T-helper 2 cell treated with Interferon-gamma antibody and Interleukin-4, amounts not matched to agents 100 ng/mL and 5 ng/mL, for 36 hours (primary cell): ENCODE results near the gene PDPK1. TPM values are rescaled to one million over a fixed set of nuclear protein-coding genes. Genes with fewer than 3 reads are reported as not detected.
"Not testable (repeated sequence)": the region's sequence is repeated elsewhere in the genome, so short reads cannot be mapped to it uniquely, and the experiment has no call there.

Experiments used
- intact Hi-C: fragments of 100-400 bp; cut with micrococcal nuclease; formaldehyde crosslinking; loops from one replicate; pipeline ENCODE4 v1.15.1; 2023
- total RNA-seq: library from RNA; stranded (reverse); gene quantifications from 2 replicates; pipeline ENCODE4 v1.2.3, GENCODE V29; 2022

PDPK1 gene
- total RNA-seq, 1 donor from 2014 or later: 47.1 TPM

DNA sequence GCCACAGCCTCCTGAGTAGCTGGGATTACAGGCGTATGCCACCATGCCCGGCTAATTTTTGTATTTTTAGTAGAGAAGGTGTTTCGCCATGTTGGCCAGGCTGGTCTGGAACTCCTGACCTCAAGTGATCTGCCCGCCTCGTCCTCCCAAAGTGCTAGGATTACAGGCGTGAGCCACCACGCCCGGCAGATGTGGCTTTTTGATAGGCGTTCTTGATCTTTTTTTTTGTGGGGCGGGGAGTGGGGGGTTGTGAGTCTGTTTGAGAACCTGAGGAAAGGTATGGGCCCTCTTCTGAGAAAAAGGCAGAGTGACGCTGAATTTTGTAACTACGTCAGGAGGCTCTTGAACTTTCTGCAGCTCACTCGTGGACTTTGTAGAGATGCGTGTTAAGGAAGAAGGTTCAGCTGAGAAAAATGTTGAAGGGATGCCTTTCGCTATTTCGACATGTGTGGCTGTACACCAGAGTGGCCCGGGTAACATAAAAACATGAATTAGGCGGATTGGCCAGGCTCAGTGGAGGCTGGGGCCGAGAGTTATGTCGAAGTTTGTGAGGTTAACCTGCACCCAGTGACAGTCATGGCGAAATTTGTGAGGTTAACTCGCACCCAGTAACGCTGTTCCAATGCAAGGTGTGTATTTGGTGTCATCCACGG is 1.5 kb downstream of the PDPK1 start:
- intact Hi-C loops: not testable (repeated sequence)

DNA sequence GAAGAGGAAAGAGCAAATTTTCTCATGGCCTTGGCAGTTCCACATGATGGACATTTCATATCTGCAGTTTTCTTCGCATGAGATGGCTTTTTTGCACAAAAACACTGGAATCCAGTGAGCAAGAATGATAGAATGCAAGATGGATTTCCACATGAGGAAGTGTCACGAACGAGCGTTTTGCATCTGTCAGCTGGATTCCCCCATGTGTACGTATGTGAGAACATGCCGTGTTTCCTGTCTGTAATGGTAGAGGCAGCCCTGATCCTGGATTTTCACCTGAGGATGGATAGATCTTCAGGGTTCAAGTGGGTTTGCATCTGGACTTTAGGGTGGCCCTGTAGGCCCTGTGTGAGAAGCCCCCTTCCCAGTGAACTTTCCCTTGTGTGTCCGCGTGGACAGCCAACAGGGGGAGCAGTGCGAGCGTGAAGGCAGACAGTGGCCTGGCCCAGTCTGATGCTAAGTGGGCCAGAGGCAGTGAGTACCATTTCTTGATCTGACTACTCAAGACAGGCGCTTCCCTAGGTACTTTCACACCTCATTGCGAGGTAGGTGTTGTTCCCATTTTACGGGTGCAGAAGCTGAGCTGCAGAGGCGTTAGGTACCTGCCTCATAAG is 2.1 kb downstream of the PDPK1 start:
- intact Hi-C loops: not testable (repeated sequence)

DNA sequence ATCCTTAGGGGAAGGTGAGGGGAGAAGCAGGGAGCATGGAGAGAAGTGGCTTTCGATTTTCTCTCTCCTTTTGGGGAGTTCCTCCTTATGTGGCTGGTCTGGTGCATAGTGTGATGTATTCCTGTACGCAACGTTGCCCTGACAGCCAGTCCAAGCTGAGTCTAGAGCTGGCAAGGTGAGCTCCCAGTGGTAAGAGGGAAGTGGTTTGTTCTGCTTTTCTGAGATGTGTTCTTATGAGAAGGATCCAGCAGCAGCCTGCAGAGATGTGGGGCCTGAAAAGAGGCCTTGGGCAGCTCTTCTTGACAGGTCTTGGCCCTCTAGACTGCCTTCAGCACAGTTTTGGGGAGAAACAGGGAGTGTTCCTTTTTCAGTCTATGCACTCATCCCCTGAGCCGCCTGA is 3.1 kb downstream of the PDPK1 start:
- intact Hi-C loops: not testable (repeated sequence)

- intact Hi-C loops: not testable (repeated sequence)
Observed at GRCh38 chr16:2541409-2541808, 3.6 kb downstream of the PDPK1 start.

DNA sequence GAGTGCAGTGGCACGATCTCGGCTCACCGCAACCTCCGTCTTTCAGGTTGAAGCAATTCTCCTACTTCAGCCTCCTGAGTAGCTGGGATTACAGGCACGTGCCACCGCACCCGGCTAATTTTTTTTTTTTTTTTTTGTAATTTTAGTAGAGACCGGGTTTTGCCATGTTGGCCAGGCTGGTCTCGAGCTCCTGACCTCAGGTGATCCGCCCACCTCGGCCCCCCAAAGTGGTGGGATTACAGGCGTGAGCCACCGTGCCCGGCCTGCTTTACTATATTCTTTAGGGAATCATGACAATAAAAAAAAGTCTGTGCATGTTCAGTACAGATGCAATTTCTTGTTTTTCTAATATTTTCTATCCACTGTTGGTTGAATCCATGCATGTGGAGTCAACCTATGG is 6.0 kb downstream of the PDPK1 start:
- intact Hi-C loops: not testable (repeated sequence)

GRCh38 chr16:2550283-2550878 is 12.6 kb downstream of the PDPK1 start:
- intact Hi-C loops: not testable (repeated sequence)

GRCh38 chr16:2551420-2551889 is 13.6 kb downstream of the PDPK1 start:
- intact Hi-C loops: not testable (repeated sequence)

- intact Hi-C loops: not testable (repeated sequence)
Observed at GRCh38 chr16:2554709-2555425, 17.0 kb downstream of the PDPK1 start.

GRCh38 chr16:2557150-2557549 is 19.3 kb downstream of the PDPK1 start:
- intact Hi-C loops: not testable (repeated sequence)

- intact Hi-C loops: not testable (repeated sequence)
Observed at GRCh38 chr16:2560131-2560797, 22.4 kb downstream of the PDPK1 start.

DNA sequence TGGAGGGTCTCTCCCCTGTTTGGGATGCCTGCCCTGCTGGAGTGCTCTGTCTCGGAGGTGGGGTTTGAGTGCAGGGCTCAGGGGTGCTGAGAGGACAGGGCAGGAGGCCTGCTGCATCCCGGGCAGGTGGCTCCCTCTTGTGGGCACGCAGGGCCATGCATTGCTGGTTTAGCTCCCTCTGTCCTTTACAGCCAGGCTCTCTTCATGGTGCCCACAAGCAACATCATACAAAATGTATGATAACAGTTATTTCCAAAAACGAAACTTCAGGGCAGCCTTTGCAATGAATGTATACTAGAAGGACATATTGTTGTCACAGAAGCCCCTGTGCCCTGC is 22.9 kb downstream of the PDPK1 start:
- intact Hi-C loops: not testable (repeated sequence)

- intact Hi-C loops: not testable (repeated sequence)
Observed at GRCh38 chr16:2567506-2567905, 29.7 kb downstream of the PDPK1 start.

- intact Hi-C loops: not testable (repeated sequence)
Observed at GRCh38 chr16:2568573-2568972, 30.8 kb downstream of the PDPK1 start.

DNA sequence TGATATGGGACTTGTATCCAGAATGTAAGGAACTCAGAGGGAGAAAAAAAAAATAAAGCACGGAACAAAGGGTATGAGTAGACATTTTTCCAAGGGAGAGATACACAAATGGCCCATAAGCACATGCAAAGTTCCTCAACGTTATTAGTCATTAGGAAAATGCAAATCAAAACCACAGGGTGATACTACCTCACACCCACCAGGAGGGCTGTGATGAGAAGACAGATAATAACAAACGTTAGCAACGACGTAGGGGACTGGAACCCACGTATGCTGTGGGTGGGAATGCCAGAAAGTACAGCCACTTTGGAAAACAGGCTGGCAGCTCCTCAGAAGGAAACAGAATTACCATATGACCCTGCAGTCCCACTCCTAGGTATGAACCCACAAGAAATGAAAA is 34.9 kb downstream of the PDPK1 start:
- intact Hi-C loops: not testable (repeated sequence)

GRCh38 chr16:2575839-2576238 is 38.0 kb downstream of the PDPK1 start:
- intact Hi-C loops: not testable (repeated sequence)

- intact Hi-C loops: not testable (repeated sequence)
Observed at GRCh38 chr16:2577044-2577443, 39.2 kb downstream of the PDPK1 start.

DNA sequence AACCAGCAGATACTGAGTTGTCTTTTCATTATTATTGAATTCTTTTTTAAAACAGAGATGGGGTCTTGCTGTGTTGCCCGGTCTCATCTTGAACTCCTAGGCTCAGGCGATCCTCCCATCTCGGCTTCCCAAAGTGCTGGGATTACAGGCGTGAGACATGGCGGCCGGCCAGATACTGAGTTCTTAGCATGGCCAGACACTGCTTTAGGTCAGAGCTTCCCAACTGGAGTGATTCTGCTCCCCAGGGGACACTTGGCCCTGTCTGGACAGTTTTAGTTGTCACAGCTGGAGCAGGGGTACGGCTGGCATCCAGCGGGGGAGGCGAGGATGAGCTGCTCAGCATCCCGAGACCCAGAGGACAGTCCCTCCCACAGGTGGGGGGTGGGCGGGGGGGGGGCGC is 41.1 kb downstream of the PDPK1 start:
- intact Hi-C loops: not testable (repeated sequence)

GRCh38 chr16:2580143-2580542 is 42.3 kb downstream of the PDPK1 start:
- intact Hi-C loops: not testable (repeated sequence)

GRCh38 chr16:2580818-2581217 is 43.0 kb downstream of the PDPK1 start:
- intact Hi-C loops: not testable (repeated sequence)

DNA sequence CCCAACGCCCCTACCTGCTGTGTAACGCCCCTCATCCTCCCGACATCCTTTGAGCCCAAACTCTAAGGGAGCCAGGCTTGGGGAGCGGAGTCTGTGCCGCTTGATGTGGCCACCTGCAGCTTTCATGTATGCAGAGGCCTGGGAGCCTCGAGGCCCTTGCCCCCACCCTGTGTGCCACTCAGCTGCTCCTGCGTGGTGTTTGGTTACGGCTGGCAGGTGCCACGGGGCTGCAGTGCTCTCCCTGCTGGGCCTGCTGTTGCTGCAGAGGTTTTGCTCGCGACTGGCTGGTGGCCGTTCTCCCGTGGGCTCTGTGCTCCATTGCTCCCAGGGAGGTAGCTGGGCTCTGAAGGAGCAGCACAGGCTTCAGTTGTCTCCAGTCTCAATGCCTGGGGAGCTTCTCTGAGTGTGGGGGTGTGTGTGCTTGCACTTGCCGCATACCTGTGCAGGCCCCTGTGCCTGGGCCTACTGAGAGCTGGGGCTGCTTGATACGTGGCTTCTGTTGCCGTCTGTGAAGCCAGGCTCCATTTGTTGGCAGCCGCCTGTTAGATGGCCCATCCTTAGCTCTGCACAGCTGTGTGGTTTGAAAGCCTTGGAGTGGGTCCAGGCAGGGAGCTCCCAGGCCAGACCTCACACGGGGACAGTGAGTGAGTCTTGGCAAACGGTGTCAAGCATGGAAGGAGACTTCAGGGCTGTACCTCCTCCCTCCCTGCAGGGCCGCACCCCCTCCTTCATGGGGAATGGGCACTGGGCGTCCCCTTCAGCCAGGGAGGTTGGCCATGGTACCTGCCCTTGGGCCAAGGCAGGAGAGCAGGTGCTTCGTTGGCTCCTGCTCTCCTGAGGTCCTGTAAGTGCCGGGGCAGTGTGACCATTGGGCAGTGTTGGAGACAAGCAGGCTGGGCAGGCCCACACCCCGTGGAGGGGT is 47.2 kb downstream of the PDPK1 start:
- intact Hi-C loops: no loop called here
